ENCODE measurements around the gene DROSHA.
"Not testable (repeated sequence)": the region's sequence is repeated elsewhere in the genome, so short reads cannot be mapped to it uniquely, and the experiment has no call there.

DROSHA gene

GRCh38 chr5:31531888-31532547, at the start of gene DROSHA, which contains the start of gene C5orf22:
Gene DROSHA (minus strand): TSS chr5:31532093. CDS start chr5:31529059, 3,034 bp downstream.
Gene C5orf22 (plus strand): TSS chr5:31532301. CDS start chr5:31532393, 92 bp downstream.
- peak; percentile 95 for DNase-seq

- DNase-seq = no peak
Observed at GRCh38 chr5:31579558-31579957, 47.7 kb upstream of the DROSHA start.

GRCh38 chr5:31577438-31577837, 45.5 kb upstream of the DROSHA start:
- DNase-seq = no peak

GRCh38 chr5:31574772-31575171, 42.9 kb upstream of the DROSHA start:
- DNase-seq = no peak

GRCh38 chr5:31573494-31574142, 41.7 kb upstream of the DROSHA start:
- DNase-seq = no peak

GRCh38 chr5:31569068-31569467, 37.2 kb upstream of the DROSHA start:
- DNase-seq = no peak

GRCh38 chr5:31568302-31568835, 36.5 kb upstream of the DROSHA start:
- no peak for DNase-seq

- DNase-seq = not testable (repeated sequence)
Observed at GRCh38 chr5:31566362-31566761, 34.5 kb upstream of the DROSHA start.

GRCh38 chr5:31563216-31563615, 31.3 kb upstream of the DROSHA start:
- no peak for DNase-seq

- DNase-seq = no peak
Observed at GRCh38 chr5:31561946-31562345, 30.1 kb upstream of the DROSHA start.

GRCh38 chr5:31559942-31560341, 28.0 kb upstream of the DROSHA start:
- DNase-seq = no peak

GRCh38 chr5:31556461-31556860, 24.6 kb upstream of the DROSHA start:
- DNase-seq = no peak

- DNase-seq = no peak
Observed at GRCh38 chr5:31554552-31554951, 22.7 kb upstream of the DROSHA start.

GRCh38 chr5:31553863-31554262, 22.0 kb upstream of the DROSHA start:
- no peak for DNase-seq

- no peak for DNase-seq
Observed at GRCh38 chr5:31551878-31552277, 20.0 kb upstream of the DROSHA start.

GRCh38 chr5:31549114-31549513, 17.2 kb upstream of the DROSHA start:
- DNase-seq = not testable (repeated sequence)

GRCh38 chr5:31537851-31538250, 6.0 kb upstream of the DROSHA start:
- DNase-seq = no peak

- no peak for DNase-seq
Observed at GRCh38 chr5:31537349-31537748, 5.5 kb upstream of the DROSHA start.

GRCh38 chr5:31536873-31537272, 5.0 kb upstream of the DROSHA start:
- no peak for DNase-seq

- DNase-seq = no peak
Observed at GRCh38 chr5:31534527-31535046, 2.7 kb upstream of the DROSHA start.

GRCh38 chr5:31531543-31531887, 378 bp downstream of the DROSHA start:
- no peak for DNase-seq

- DNase-seq = no peak
Observed at GRCh38 chr5:31530541-31531265, 1.2 kb downstream of the DROSHA start.

GRCh38 chr5:31523041-31523440, 8.9 kb downstream of the DROSHA start:
- DNase-seq = no peak

- no peak for DNase-seq
Observed at GRCh38 chr5:31516802-31517201, 15.1 kb downstream of the DROSHA start.
